Measurements from ENCODE around the gene FGF12.

DNA sequence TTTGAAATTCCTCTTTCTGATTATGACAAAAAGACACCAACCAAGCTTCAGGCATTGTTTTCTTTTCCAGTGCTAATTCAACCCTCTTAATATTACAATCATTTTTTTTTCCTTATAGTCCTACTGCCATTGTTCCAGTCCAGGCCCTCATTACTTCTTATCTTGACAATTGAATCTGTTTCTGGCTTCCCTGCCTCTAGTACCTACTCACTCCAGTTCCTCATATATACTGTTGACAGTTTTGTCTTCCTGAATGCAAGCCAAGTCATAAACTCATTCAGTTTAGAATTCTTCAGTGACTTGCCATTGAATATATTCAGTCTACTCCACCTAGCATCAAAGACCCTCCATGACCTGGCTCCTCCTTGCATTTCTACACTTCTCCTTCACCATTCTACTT is 507.4 kb downstream of the FGF12 start:
- TF ChIP-seq POLR2AphosphoS5 (IDR thresholded peaks at IDR 0.05; ENCODE audit: low read depth, low read length) (no peak), ZNF274 (IDR thresholded peaks at IDR 0.05; ENCODE audit: low read depth, low read length) (no peak), CTCF (IDR thresholded peaks at IDR 0.05 in 2 of 3, conservative IDR thresholded peaks at IDR 0.05 in 1 of 3; ENCODE audit: borderline replicate concordance in 1 of 3, insufficient read depth in 1 of 3, low read depth in 2 of 3, low read length in 2 of 3) (no peak), SP1 (IDR thresholded peaks at IDR 0.05; ENCODE audit: low read depth) (no peak)
